ENCODE measurements around the gene GPR61. TPM values are rescaled to one million over a fixed set of nuclear protein-coding genes. Genes with fewer than 3 reads are reported as not detected.

Gene GPR61
- total RNA-seq, 5 donors from 2014 or later (not counting 1 experiment from before 2014, with no cell fraction given) = 0.16 to 0.75 (median 0.39) TPM

DNA sequence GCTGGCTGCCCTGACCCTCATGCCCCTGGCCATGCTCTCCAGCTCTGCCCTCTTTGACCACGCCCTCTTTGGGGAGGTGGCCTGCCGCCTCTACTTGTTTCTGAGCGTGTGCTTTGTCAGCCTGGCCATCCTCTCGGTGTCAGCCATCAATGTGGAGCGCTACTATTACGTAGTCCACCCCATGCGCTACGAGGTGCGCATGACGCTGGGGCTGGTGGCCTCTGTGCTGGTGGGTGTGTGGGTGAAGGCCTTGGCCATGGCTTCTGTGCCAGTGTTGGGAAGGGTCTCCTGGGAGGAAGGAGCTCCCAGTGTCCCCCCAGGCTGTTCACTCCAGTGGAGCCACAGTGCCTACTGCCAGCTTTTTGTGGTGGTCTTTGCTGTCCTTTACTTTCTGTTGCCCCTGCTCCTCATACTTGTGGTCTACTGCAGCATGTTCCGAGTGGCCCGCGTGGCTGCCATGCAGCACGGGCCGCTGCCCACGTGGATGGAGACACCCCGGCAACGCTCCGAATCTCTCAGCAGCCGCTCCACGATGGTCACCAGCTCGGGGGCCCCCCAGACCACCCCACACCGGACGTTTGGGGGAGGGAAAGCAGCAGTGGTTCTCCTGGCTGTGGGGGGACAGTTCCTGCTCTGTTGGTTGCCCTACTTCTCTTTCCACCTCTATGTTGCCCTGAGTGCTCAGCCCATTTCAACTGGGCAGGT is 3.8 kb downstream of the GPR61 start:
- 95% methylated on average over 15 of the region's 24 CpGs for WGBS (ENCODE audit: insufficient coverage)
- no peak overlapping the region for H3K4me3 Mint-ChIP-seq
- CTCF ChIA-PET = interaction anchor here in 1 of 2 donors (0.9 kb wide), 1 partner anchor 53 kb away, joined by 3 read pairs; no protein-coding TSS in a partner anchor
- no peaks in the 10 kb centered on the region for H3K9me3 Mint-ChIP-seq
- Histone ChIP-seq H3K4me1 (ENCODE audit: control insufficient read depth in 1 of 2, extremely low read depth in 1 of 2, insufficient read depth in 2 of 2, low read length in 2 of 2) (peaks cover 7 to 15% of the 10 kb centered on the region in 2 experiments), H3K27me3 (replicated peaks in 1 of 2; ENCODE audit: control insufficient read depth in 2 of 2, extremely low read depth in 1 of 2, insufficient read depth in 2 of 2, low read length in 1 of 2) (peaks cover 0 to 3% of the 10 kb centered on the region in 2 experiments), H3K9me3 (no peaks in the 10 kb centered on the region), H3K36me3 (ENCODE audit: control insufficient read depth in 2 of 2, extremely low read depth in 1 of 2, insufficient read depth in 1 of 2, low read length in 1 of 2) (no peaks in the 10 kb centered on the region), H3K27ac (ENCODE audit: low read length) (no peak overlapping the region), H3K4me3 (ENCODE audit: control insufficient read depth in 1 of 2, extremely low read depth in 1 of 2, low read length in 1 of 2) (no peak overlapping the region)
- H3K27me3 Mint-ChIP-seq = no peaks in the 10 kb centered on the region
- ATAC-seq (replicated peaks in 1 of 4) (no peak), DNase-seq (no peak)
- no peaks in the 10 kb centered on the region for H3K36me3 Mint-ChIP-seq
- POLR2A ChIA-PET = no interaction called here
- no peak overlapping the region for H3K27ac Mint-ChIP-seq
- peaks cover 21 to 23% (median 23%) of the 10 kb centered on the region in 3 donors for H3K4me1 Mint-ChIP-seq

DNA sequence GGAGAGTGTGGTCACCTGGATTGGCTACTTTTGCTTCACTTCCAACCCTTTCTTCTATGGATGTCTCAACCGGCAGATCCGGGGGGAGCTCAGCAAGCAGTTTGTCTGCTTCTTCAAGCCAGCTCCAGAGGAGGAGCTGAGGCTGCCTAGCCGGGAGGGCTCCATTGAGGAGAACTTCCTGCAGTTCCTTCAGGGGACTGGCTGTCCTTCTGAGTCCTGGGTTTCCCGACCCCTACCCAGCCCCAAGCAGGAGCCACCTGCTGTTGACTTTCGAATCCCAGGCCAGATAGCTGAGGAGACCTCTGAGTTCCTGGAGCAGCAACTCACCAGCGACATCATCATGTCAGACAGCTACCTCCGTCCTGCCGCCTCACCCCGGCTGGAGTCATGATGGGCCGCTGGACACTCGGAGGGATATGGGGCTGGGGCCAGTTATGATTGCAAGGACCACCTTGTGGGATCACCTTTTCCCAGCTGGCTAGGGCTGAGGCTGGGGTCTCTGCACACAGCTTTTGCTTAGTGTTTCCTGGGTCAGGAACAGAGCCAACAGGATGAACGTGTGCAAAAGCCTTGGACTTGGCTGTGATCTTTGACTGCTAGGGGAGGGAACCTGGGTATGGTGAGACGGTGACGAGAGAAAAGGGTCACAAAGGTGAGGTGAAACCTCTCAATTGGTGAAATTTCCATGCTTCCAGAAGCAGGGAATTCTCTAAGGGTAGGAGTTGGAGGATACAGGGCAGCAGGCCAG is 4.5 kb downstream of the GPR61 start:
- ChIA-PET CTCF (interaction anchor here in 1 of 2 donors (0.5 to 1.1 kb wide), 2 partner anchors 52 to 58 kb away, joined by 3 to 4 read pairs; no protein-coding TSS in a partner anchor), POLR2A (no interaction called here)
- Histone ChIP-seq H3K4me1 (ENCODE audit: control insufficient read depth in 1 of 2, extremely low read depth in 1 of 2, insufficient read depth in 2 of 2, low read length in 2 of 2) (peaks cover 7 to 17% of the 10 kb centered on the region in 2 experiments), H3K4me3 (ENCODE audit: control insufficient read depth in 1 of 2, extremely low read depth in 1 of 2, low read length in 1 of 2) (no peak overlapping the region), H3K9me3 (no peaks in the 10 kb centered on the region), H3K27ac (ENCODE audit: low read length) (no peak overlapping the region), H3K36me3 (ENCODE audit: control insufficient read depth in 2 of 2, extremely low read depth in 1 of 2, insufficient read depth in 1 of 2, low read length in 1 of 2) (no peaks in the 10 kb centered on the region), H3K27me3 (replicated peaks in 1 of 2; ENCODE audit: control insufficient read depth in 2 of 2, extremely low read depth in 1 of 2, insufficient read depth in 2 of 2, low read length in 1 of 2) (peaks cover 0 to 3% of the 10 kb centered on the region in 2 experiments)
- no peak for ATAC-seq (replicated peaks in 1 of 4)
- Mint-ChIP-seq H3K4me3 (no peak overlapping the region), H3K4me1 (peaks cover 26 to 30% (median 28%) of the 10 kb centered on the region in 3 donors), H3K9me3 (no peaks in the 10 kb centered on the region), H3K27ac (no peak overlapping the region), H3K36me3 (no peaks in the 10 kb centered on the region), H3K27me3 (no peaks in the 10 kb centered on the region)
- no peak for DNase-seq
- 93% methylated on average over 14 of the region's 14 CpGs for WGBS (ENCODE audit: insufficient coverage)

DNA sequence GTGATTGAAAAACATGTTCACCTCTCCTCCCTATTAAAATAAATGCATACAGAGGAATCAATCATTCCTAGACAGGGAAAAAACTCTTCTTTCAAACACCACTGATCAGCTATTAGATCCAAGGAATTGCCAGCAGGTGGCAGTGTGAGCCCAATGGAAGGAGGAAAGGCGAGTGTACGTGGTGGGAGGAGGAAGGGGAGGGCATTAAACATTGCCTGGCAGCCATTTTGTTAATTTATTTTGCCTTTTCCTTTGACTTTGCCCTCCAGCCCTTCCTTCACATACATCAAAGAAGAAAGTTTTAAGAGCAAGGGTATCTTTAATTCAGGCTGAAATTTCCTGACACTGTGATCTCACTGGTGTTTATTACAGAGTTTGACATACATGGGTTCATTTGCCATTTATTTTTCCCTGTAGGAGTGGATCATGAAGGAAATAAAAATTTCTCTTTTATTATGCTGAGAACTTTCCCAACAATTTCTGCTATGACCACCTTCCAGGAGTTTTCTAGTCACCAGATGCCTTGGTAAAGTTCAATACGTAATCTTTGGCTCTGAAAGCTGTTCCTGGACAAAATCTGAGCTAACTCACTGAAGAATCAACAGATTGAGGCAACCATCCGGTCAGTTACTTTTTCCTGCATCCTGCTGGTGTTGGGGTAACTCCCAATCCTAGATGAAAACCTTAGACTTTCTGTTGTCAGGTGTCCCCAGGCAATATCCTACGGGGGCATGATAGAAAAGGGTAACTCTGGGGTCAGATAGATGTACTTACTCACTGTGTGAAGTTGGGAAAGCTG is 6.8 kb downstream of the GPR61 start:
- ChIA-PET CTCF (interaction anchor here (0.6 to 2.4 kb wide), 40 partner anchors 14 to 465 kb away, joined by 3 to 46 read pairs (median 5); partner anchors contain the start of genes ATXN7L2 (in 2 of the 2), AHCYL1 (in 1 of the 2), AMPD2 (in 1 of the 2) and GNAT2 (in 1 of the 2)), POLR2A (interaction anchor here in 1 of 2 donors (0.7 kb wide), 1 partner anchor 84 kb away, joined by 3 read pairs; no protein-coding TSS in a partner anchor)
- peak; percentile 72 to 95 (median 86) for DNase-seq
- H3K4me1 Mint-ChIP-seq = peaks cover 48 to 51% (median 49%) of the 10 kb centered on the region in 3 donors
- Histone ChIP-seq H3K4me3 (ENCODE audit: control insufficient read depth in 1 of 2, extremely low read depth in 1 of 2, low read length in 1 of 2) (peak overlapping the region in 1 of 2 donors; percentile 83), H3K27ac (ENCODE audit: low read length) (peak overlapping the region; percentile 80), H3K36me3 (ENCODE audit: control insufficient read depth in 2 of 2, extremely low read depth in 1 of 2, insufficient read depth in 1 of 2, low read length in 1 of 2) (no peaks in the 10 kb centered on the region), H3K27me3 (replicated peaks in 1 of 2; ENCODE audit: control insufficient read depth in 2 of 2, extremely low read depth in 1 of 2, insufficient read depth in 2 of 2, low read length in 1 of 2) (peaks cover 0 to 3% of the 10 kb centered on the region in 2 experiments), H3K4me1 (ENCODE audit: control insufficient read depth in 1 of 2, extremely low read depth in 1 of 2, insufficient read depth in 2 of 2, low read length in 2 of 2) (peaks cover 7 to 28% of the 10 kb centered on the region in 2 experiments), H3K9me3 (no peaks in the 10 kb centered on the region)
- no peaks in the 10 kb centered on the region for H3K36me3 Mint-ChIP-seq
- H3K27me3 Mint-ChIP-seq = no peaks in the 10 kb centered on the region
- peak overlapping the region; percentile 98 to 99 for H3K27ac Mint-ChIP-seq
- ATAC-seq (replicated peaks in 1 of 4) = peak; percentile 52 to 58 (median 54)
- WGBS (ENCODE audit: insufficient coverage) = 62% methylated on average over 2 of the region's 5 CpGs
- H3K9me3 Mint-ChIP-seq = no peaks in the 10 kb centered on the region
- peak overlapping the region; percentile 90 to 99 (median 95) for H3K4me3 Mint-ChIP-seq

DNA sequence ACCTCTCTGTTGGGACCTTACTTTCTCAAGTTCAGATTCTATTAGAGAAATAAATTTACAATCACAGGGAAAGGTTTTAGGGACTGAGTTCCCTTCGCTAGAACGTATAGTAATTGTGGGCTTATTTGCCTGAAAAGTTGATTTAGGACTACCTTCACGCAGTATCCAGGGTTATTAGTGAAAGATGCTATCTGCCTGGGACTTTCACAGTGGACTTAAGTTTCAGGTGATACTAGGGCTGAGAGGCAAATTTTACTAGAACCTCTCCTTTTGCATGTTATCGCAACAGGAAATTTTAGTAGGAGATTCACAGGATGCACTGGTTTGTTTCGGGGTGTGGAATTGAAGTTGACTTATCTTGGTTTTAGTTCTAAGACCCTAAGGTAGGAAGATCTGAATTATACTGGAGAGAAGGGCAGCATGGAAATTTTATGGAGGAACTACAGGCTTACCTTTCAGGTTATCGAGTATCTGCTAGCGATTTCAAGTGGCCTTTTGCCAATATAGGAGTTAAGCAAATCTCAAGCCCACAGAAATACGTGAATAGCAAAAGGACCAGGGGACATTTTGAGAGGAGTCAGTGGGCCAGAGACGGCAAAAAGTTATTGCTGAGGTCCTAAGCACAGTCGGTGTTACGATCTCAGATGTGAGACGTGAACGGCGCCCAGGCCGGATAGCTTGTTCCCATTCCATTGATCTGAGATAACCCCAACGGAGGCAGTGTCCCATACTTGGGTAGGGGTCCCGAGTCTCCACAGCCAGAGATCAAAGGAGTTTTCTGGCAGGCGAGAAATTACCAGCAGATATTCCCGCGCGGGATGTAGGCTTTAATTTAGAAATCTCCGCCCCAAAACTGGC is 8.0 kb downstream of the GPR61 start:
- no peak for ATAC-seq (replicated peaks in 1 of 4)
- Histone ChIP-seq H3K27me3 (replicated peaks in 1 of 2; ENCODE audit: control insufficient read depth in 2 of 2, extremely low read depth in 1 of 2, insufficient read depth in 2 of 2, low read length in 1 of 2) (peaks cover 0 to 1% of the 10 kb centered on the region in 2 experiments), H3K4me1 (ENCODE audit: control insufficient read depth in 1 of 2, extremely low read depth in 1 of 2, insufficient read depth in 2 of 2, low read length in 2 of 2) (peaks cover 7 to 28% of the 10 kb centered on the region in 2 experiments), H3K36me3 (ENCODE audit: control insufficient read depth in 2 of 2, extremely low read depth in 1 of 2, insufficient read depth in 1 of 2, low read length in 1 of 2) (no peaks in the 10 kb centered on the region), H3K4me3 (ENCODE audit: control insufficient read depth in 1 of 2, extremely low read depth in 1 of 2, low read length in 1 of 2) (peak overlapping the region; percentile 83 to 93), H3K9me3 (no peaks in the 10 kb centered on the region), H3K27ac (ENCODE audit: low read length) (peak overlapping the region; percentile 80)
- peak in 4 of 35 experiments; percentile 13 to 51 (median 20) for DNase-seq
- Mint-ChIP-seq H3K4me3 (peak overlapping the region; percentile 90 to 99 (median 95)), H3K9me3 (no peaks in the 10 kb centered on the region), H3K4me1 (peaks cover 55 to 56% (median 55%) of the 10 kb centered on the region in 3 donors), H3K27ac (peak overlapping the region; percentile 98 to 99), H3K36me3 (no peaks in the 10 kb centered on the region), H3K27me3 (no peaks in the 10 kb centered on the region)
- ChIA-PET CTCF (interaction anchor here (0.7 to 3.2 kb wide), 19 partner anchors 12 to 437 kb away, joined by 3 to 24 read pairs (median 5); partner anchors contain the start of genes AHCYL1 (in 2 of the 2), AMPD2 (in 1 of the 2), ATXN7L2 (in 1 of the 2) and CYB561D1 (in 1 of the 2)), POLR2A (interaction anchor here (0.6 to 2.1 kb wide), 11 partner anchors 12 to 93 kb away, joined by 3 to 12 read pairs (median 4); partner anchors contain the start of genes ATXN7L2 (in 1 of the 2) and GNAT2 (in 1 of the 2))
- WGBS (ENCODE audit: insufficient coverage) = under 1% methylated on average over 17 of the region's 22 CpGs

Data from T-cell (primary cell).